ENCODE results near the gene EPN2. TPM values are rescaled to one million over a fixed set of nuclear protein-coding genes. Genes with fewer than 3 reads are reported as not detected.

Gene EPN2
- total RNA-seq, 1 experiment from 2014 or later, result 57.8 TPM

- H4K20me1 ChIP-seq (ENCODE audit: control insufficient read depth, insufficient read depth, insufficient read length), result no peaks in the 10 kb centered on the region
- H2BK120ac ChIP-seq (ENCODE audit: low read depth, low read length, poor library complexity, severe bottlenecking), result no peak overlapping the region
- no peak overlapping the region for H3K14ac ChIP-seq (ENCODE audit: insufficient read depth, low read length)
- no peak overlapping the region for H4K91ac ChIP-seq (ENCODE audit: insufficient read length, low read depth, low read length)
- H3K4ac ChIP-seq (ENCODE audit: low read depth, low read length), result no peak overlapping the region
- H3K56ac ChIP-seq (ENCODE audit: insufficient read length, low read depth, low read length), result no peak overlapping the region
- no peak for TF ChIP-seq CTCF (conservative IDR thresholded peaks at IDR 0.05)
- no peaks in the 10 kb centered on the region for H3K27me3 Mint-ChIP-seq (ENCODE audit: low read depth)
- no peak for DNase-seq
- H3K4me1 ChIP-seq (ENCODE audit: insufficient read depth, low read length), result no peaks in the 10 kb centered on the region
- no peak overlapping the region for H4K8ac ChIP-seq (replicated peaks; ENCODE audit: insufficient read length, low read depth, low read length)
- peaks cover 4 to 26% of the 10 kb centered on the region in 2 experiments for H3K4me1 Mint-ChIP-seq
- H3K9me3 ChIP-seq (ENCODE audit: control insufficient read depth, low read depth, low read length), result no peaks in the 10 kb centered on the region
- no peaks in the 10 kb centered on the region for H3K79me1 ChIP-seq (ENCODE audit: insufficient read depth, low read depth, low read length, poor library complexity, severe bottlenecking)
- no peaks in the 10 kb centered on the region for H3K27me3 ChIP-seq (ENCODE audit: insufficient read depth, low read length)
- no peak overlapping the region for H2BK5ac ChIP-seq (ENCODE audit: insufficient read length, low read length)
- no peak overlapping the region for H2BK20ac ChIP-seq (ENCODE audit: low read depth, low read length, poor library complexity, severe bottlenecking)
- H2AK5ac ChIP-seq (ENCODE audit: insufficient read length, low read length), result no peak overlapping the region
- no peak overlapping the region for H2BK12ac ChIP-seq (ENCODE audit: insufficient read length, low read depth, low read length)
- H3K4me2 ChIP-seq (ENCODE audit: insufficient read depth, insufficient read length, low read length), result no peak overlapping the region
- H3K27ac ChIP-seq (ENCODE audit: insufficient read length, low read depth, low read length), result no peak overlapping the region
- H3K9ac ChIP-seq (ENCODE audit: extremely low read depth, insufficient read length, low read length), result no peak overlapping the region
- H3K23me2 ChIP-seq (ENCODE audit: insufficient read length, low read depth, low read length, poor library complexity, severe bottlenecking), result no peaks in the 10 kb centered on the region
- no peak overlapping the region for H3K4me3 Mint-ChIP-seq
- H3K36me3 Mint-ChIP-seq (ENCODE audit: insufficient read depth in 1 of 3, low read depth in 3 of 3), result peaks cover 23 to 54% (median 51%) of the 10 kb centered on the region in 3 experiments; a peak in 6 of 7 replicates
- no peak overlapping the region for H3T11ph ChIP-seq (ENCODE audit: low read length)
- no peak overlapping the region for H3K27ac Mint-ChIP-seq
- no peak overlapping the region for H4K5ac ChIP-seq (ENCODE audit: insufficient read length, low read depth, low read length)
- H2BK15ac ChIP-seq (ENCODE audit: low read depth, low read length), result no peak overlapping the region
- no peaks in the 10 kb centered on the region for H3K79me2 ChIP-seq (ENCODE audit: insufficient read depth, low read length)
- no CpG with 5 or more reads among the region's 2 CpGs for WGBS (ENCODE audit: extremely low coverage, insufficient read length, low lambda C conversion rate)
- peaks cover 17% of the 10 kb centered on the region in 2 experiments for H3K9me3 Mint-ChIP-seq
- no peak overlapping the region for H2AFZ ChIP-seq (ENCODE audit: low read length)
- no peak overlapping the region for H3K23ac ChIP-seq (ENCODE audit: insufficient read length, low read depth, low read length)
- H3K18ac ChIP-seq (ENCODE audit: insufficient read length, low read depth, low read length), result no peak overlapping the region
Measured at GRCh38 chr17:19329136-19329535, 92.0 kb downstream of the EPN2 start.

All from H9 (cell line).